ENCODE results near the gene NARF.

The NARF gene

DNA sequence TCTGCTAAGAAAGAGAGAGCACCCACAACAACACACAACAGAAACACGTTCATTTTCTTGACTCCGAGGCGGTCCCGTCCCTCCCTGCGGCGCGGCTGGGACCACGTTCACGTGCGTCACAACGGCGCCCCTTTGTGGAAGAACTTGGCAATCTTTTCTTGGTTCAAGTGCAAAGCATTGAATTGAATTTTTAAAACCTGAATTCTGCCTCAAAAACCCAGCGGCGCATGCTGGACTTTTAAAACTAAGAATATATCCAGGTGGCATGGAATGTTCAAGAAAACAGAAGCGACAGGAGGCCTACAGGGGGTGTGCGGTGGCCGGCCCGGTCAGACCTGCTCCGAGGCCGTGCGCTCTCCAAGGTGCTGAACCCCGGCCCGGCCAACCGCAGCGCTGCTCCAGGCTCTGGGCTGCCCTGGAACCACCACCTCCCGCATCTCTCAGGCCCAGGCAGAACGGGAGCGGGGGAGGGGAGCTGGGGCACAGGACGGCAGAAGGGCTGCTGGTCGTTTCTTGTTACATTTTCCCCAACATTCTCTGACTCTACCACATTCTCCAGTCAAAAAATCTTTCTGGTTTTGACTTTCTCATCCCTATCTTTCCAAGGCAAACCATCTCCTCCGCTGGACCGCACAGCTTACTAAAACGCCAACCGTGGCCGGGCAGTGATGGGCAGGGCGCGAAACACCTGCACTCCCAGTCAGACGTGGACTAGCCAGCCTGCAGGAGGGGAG lies 43.8 kb upstream of the NARF start:
- peaks cover 16% of the 10 kb centered on the region for H3K79me2 ChIP-seq (ENCODE audit: control insufficient read depth, low read length)
- H3K4me2 ChIP-seq (ENCODE audit: low read length) = no peak overlapping the region
- no peak overlapping the region for H3K27ac ChIP-seq (ENCODE audit: low read depth, low read length)
- TF ChIP-seq EZH2phosphoT487 (IDR thresholded peaks at IDR 0.05; ENCODE audit: borderline replicate concordance, low read length) (no peak), CTCF (IDR thresholded peaks at IDR 0.05; ENCODE audit: low read depth, low read length, poor library complexity, severe bottlenecking) (peak; percentile 83)
- H3K36me3 ChIP-seq (ENCODE audit: control insufficient read depth, low read length) = 0 out of 2 replicates have a peak, but pooled peaks cover 2% of the 10 kb centered on the region
- no peaks in the 10 kb centered on the region for H3K9me2 ChIP-seq (replicated peaks; ENCODE audit: control insufficient read depth, low read length)
- no peaks in the 10 kb centered on the region; the same call in 1 of the 2 replicates for H3F3A ChIP-seq (ENCODE audit: control insufficient read depth, insufficient read depth)
- H3K4me1 ChIP-seq (ENCODE audit: control insufficient read depth, low read length) = peaks cover 13% of the 10 kb centered on the region
- H4K20me1 ChIP-seq (ENCODE audit: control insufficient read depth, insufficient read depth, low read depth, low read length) = peaks cover 8% of the 10 kb centered on the region
- H3K27me3 ChIP-seq (ENCODE audit: control insufficient read depth, low read length) = no peaks in the 10 kb centered on the region
- no peaks in the 10 kb centered on the region for H3K9me3 ChIP-seq (ENCODE audit: control insufficient read depth, insufficient read depth, low read length)
- no peak overlapping the region for H3K4me3 ChIP-seq (ENCODE audit: low read length)

- no peaks in the 10 kb centered on the region; the same call in 1 of the 2 replicates for H3F3A ChIP-seq (ENCODE audit: control insufficient read depth, insufficient read depth)
- H3K27ac ChIP-seq (ENCODE audit: low read depth, low read length) = no peak overlapping the region
- H3K36me3 ChIP-seq (ENCODE audit: control insufficient read depth, low read length) = 0 out of 2 replicates have a peak, but pooled peaks cover 3% of the 10 kb centered on the region
- TF ChIP-seq CTCF (IDR thresholded peaks at IDR 0.05; ENCODE audit: low read depth, low read length, poor library complexity, severe bottlenecking) (no peak), EZH2phosphoT487 (IDR thresholded peaks at IDR 0.05; ENCODE audit: borderline replicate concordance, low read length) (no peak)
- no peak overlapping the region for H3K4me2 ChIP-seq (ENCODE audit: low read length)
- H3K9me2 ChIP-seq (replicated peaks; ENCODE audit: control insufficient read depth, low read length) = no peaks in the 10 kb centered on the region
- H3K79me2 ChIP-seq (ENCODE audit: control insufficient read depth, low read length) = peaks cover 16% of the 10 kb centered on the region
- H3K27me3 ChIP-seq (ENCODE audit: control insufficient read depth, low read length) = no peaks in the 10 kb centered on the region
- H4K20me1 ChIP-seq (ENCODE audit: control insufficient read depth, insufficient read depth, low read depth, low read length) = peaks cover 8% of the 10 kb centered on the region
- no peak overlapping the region for H3K4me3 ChIP-seq (ENCODE audit: low read length)
- peaks cover 17% of the 10 kb centered on the region for H3K4me1 ChIP-seq (ENCODE audit: control insufficient read depth, low read length)
- no peaks in the 10 kb centered on the region for H3K9me3 ChIP-seq (ENCODE audit: control insufficient read depth, insufficient read depth, low read length)
These were observed 43.2 kb upstream of the NARF start for GRCh38 chr17:82415336-82415735.

GRCh38 chr17:82415786-82416185 lies 42.8 kb upstream of the NARF start:
- H3K4me1 ChIP-seq (ENCODE audit: control insufficient read depth, low read length) = peaks cover 17% of the 10 kb centered on the region
- H4K20me1 ChIP-seq (ENCODE audit: control insufficient read depth, insufficient read depth, low read depth, low read length) = peaks cover 8% of the 10 kb centered on the region
- H3K4me3 ChIP-seq (ENCODE audit: low read length) = no peak overlapping the region
- peaks cover 5% of the 10 kb centered on the region for H3K36me3 ChIP-seq (ENCODE audit: control insufficient read depth, low read length)
- no peak for TF ChIP-seq EZH2phosphoT487 (IDR thresholded peaks at IDR 0.05; ENCODE audit: borderline replicate concordance, low read length)
- no peak for TF ChIP-seq CTCF (IDR thresholded peaks at IDR 0.05; ENCODE audit: low read depth, low read length, poor library complexity, severe bottlenecking)
- H3K27me3 ChIP-seq (ENCODE audit: control insufficient read depth, low read length) = no peaks in the 10 kb centered on the region
- no peaks in the 10 kb centered on the region for H3K9me3 ChIP-seq (ENCODE audit: control insufficient read depth, insufficient read depth, low read length)
- no peak overlapping the region for H3K4me2 ChIP-seq (ENCODE audit: low read length)
- H3K79me2 ChIP-seq (ENCODE audit: control insufficient read depth, low read length) = peaks cover 16% of the 10 kb centered on the region
- no peaks in the 10 kb centered on the region; the same call in 1 of the 2 replicates for H3F3A ChIP-seq (ENCODE audit: control insufficient read depth, insufficient read depth)
- no peak overlapping the region for H3K27ac ChIP-seq (ENCODE audit: low read depth, low read length)
- H3K9me2 ChIP-seq (replicated peaks; ENCODE audit: control insufficient read depth, low read length) = no peaks in the 10 kb centered on the region

Data from DOHH2 (cell line).